ENCODE results near the gene TLE4.

DNA sequence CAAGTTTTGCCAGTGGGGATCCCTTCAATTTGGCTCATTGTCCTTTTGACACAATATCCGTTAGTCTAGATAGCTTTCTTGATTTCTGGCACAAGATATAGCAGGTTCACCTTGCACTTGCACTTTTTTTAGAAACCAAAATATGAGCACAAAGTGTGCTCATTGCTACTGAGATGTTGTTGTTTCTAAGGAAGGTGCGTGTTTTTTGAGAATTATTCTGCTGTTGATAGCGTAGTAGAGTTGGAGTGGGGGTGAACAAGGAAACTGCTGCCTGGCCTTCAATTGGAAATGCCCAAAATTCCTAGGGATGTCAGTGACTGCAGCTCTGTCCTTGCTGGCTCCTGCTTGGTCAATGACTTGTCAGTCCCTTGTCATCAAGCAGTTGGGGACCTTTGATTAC is 73.3 kb downstream of the TLE4 start:
- TF ChIP-seq GATA3 (IDR thresholded peaks at IDR 0.05; ENCODE audit: low read depth, low read length): no peak
- TF ChIP-seq GATA2 (IDR thresholded peaks at IDR 0.05; ENCODE audit: low read depth, low read length): no peak

Measured in SH-SY5Y (cell line).